ENCODE results near the gene DNAJC3. TPM values are rescaled to one million over a fixed set of nuclear protein-coding genes. Genes with fewer than 3 reads are reported as not detected.

Gene DNAJC3
- total and polyA plus RNA-seq, 2 of the 13 experiments (the other 11 are each of a cell fraction or from before 2014, with no cell fraction given), result 10.4 to 48.2 TPM

- TF ChIP-seq ATF2 (CRISPR knock-in tag; IDR thresholded peaks at IDR 0.05), result 0 out of 2 replicates have a peak, but pooled peaks have one; percentile 20
- no peak for TF ChIP-seq ZSCAN21 (CRISPR knock-in tag; IDR thresholded peaks at IDR 0.05; ENCODE audit: borderline replicate concordance)
- no peak for TF ChIP-seq ZBTB21 (CRISPR knock-in tag; IDR thresholded peaks at IDR 0.05)
- no peak for TF ChIP-seq ZNF747 (CRISPR knock-in tag; IDR thresholded peaks at IDR 0.05; ENCODE audit: borderline replicate concordance)
- TF ChIP-seq PAF1 (CRISPR knock-in tag; IDR thresholded peaks at IDR 0.05), result no peak
- no peak for TF ChIP-seq ZNF274 (CRISPR knock-in tag; IDR thresholded peaks at IDR 0.05)
- TF ChIP-seq PHF21A (CRISPR knock-in tag; IDR thresholded peaks at IDR 0.05), result peak; percentile 59
- 0 out of 2 replicates have a peak, but pooled peaks have one; percentile 20 for TF ChIP-seq ZNF264 (CRISPR knock-in tag; IDR thresholded peaks at IDR 0.05)
- 0 out of 2 replicates have a peak, but pooled peaks have one; percentile 7 for TF ChIP-seq PRDM15 (CRISPR knock-in tag; IDR thresholded peaks at IDR 0.05)
- no peak for TF ChIP-seq ZNF7 (CRISPR knock-in tag; IDR thresholded peaks at IDR 0.05)
- TF ChIP-seq FOSL1 (CRISPR knock-in tag; IDR thresholded peaks at IDR 0.05; ENCODE audit: borderline replicate concordance), result no peak
- peak; percentile 44; the same call in 1 of the 2 replicates for TF ChIP-seq ZMYM4 (CRISPR knock-in tag; IDR thresholded peaks at IDR 0.05)
- no peak for TF ChIP-seq POGK (CRISPR knock-in tag; conservative IDR thresholded peaks at IDR 0.05)
- no peak for TF ChIP-seq SP1 (IDR thresholded peaks at IDR 0.05)
- TF ChIP-seq SP1 (CRISPR knock-in tag; IDR thresholded peaks at IDR 0.05), result peak; percentile 35; the same call in 1 of the 2 replicates
- no peak for TF ChIP-seq ONECUT2 (CRISPR knock-in tag; IDR thresholded peaks at IDR 0.05)
- TF ChIP-seq ZBTB49 (CRISPR knock-in tag; IDR thresholded peaks at IDR 0.05; ENCODE audit: borderline replicate concordance), result no peak
- no peak for TF ChIP-seq ZMAT3 (CRISPR knock-in tag; conservative IDR thresholded peaks at IDR 0.05)
- TF ChIP-seq BCL6 (CRISPR knock-in tag; IDR thresholded peaks at IDR 0.05), result 0 out of 2 replicates have a peak, but pooled peaks have one; percentile 10
- no peak for TF ChIP-seq SKIL (CRISPR knock-in tag; IDR thresholded peaks at IDR 0.05; ENCODE audit: borderline replicate concordance)
Observed at GRCh38 chr13:95644601-95645052, 32.3 kb upstream of the DNAJC3 start, which contains the start of gene DZIP1 (continued).
